MCF 10A (cell line): Measurements from ENCODE around the gene LDB2. TPM values are rescaled to one million over a fixed set of nuclear protein-coding genes. Genes with fewer than 3 reads are reported as not detected.

Experiments
- BruUV-seq: library from RNA; stranded (reverse); fragments of 400-500 nt; replicated peaks from 2 replicates; lab custom pipeline; 2021; lab: Mats Ljungman, UMichigan
- CTCF ChIA-PET: fragments of 300-600 bp; sonication (Branson Sonifier 250); formaldehyde crosslinking; extraction: SDS; loops from one replicate; lab custom pipeline; 2021; ENCODE audit warnings: antibody characterized with exemption, inconsistent platforms; lab: Yijun Ruan, JAX
- POLR2A ChIA-PET: fragments of 300-600, 350-650 bp; sonication (Branson Sonifier 250); formaldehyde crosslinking; extraction: SDS; loops from one replicate; lab custom pipeline; 2020; ENCODE audit warnings: antibody characterized with exemption, inconsistent platforms; lab: Yijun Ruan, JAX
- DNase-seq: peaks from one replicate; pipeline ENCODE4 v3.0.0-alpha.2; 2018; ENCODE audit not compliant: unreplicated experiment
- H3K27ac Mint-ChIP-seq: one replicate; pipeline ENCODE4 v1.8.0; 2022; ENCODE audit warnings: mild to moderate bottlenecking, low read depth, mixed read lengths; ENCODE audit not compliant: unreplicated experiment
- H3K27me3 Mint-ChIP-seq: one replicate; pipeline ENCODE4 v1.8.0; 2022; ENCODE audit warnings: mixed read lengths; ENCODE audit not compliant: insufficient read depth, unreplicated experiment
- H3K36me3 Mint-ChIP-seq: one replicate; pipeline ENCODE4 v1.8.0; 2022; ENCODE audit warnings: mild to moderate bottlenecking, moderate library complexity, mixed read lengths; ENCODE audit not compliant: insufficient read depth, unreplicated experiment
- H3K4me1 Mint-ChIP-seq: one replicate; pipeline ENCODE4 v1.8.0; 2022; ENCODE audit warnings: mixed read lengths; ENCODE audit not compliant: insufficient read depth, unreplicated experiment
- H3K4me3 Mint-ChIP-seq: one replicate; pipeline ENCODE4 v1.8.0; 2022; ENCODE audit warnings: mild to moderate bottlenecking, moderate library complexity, mixed read lengths; ENCODE audit not compliant: unreplicated experiment
- H3K9me3 Mint-ChIP-seq: one replicate; pipeline ENCODE4 v1.8.0; 2022; ENCODE audit warnings: mixed read lengths; ENCODE audit not compliant: unreplicated experiment
- intact Hi-C: fragments of 100-400 bp; cut with micrococcal nuclease; formaldehyde crosslinking; loops from 2 replicates; pipeline ENCODE4 v1.14.1; 2022
- total RNA-seq: library from RNA; stranded (reverse); gene quantifications from 2 replicates; pipeline ENCODE4 v1.2.3, GENCODE V29; 2022
- TF ChIP-seq, protein P1 (sequence below): fragments of 200-600 bp; IDR thresholded peaks from one replicate; pipeline ENCODE4 v1.8.0; 2022; ENCODE audit warnings: antibody characterized with exemption, mild to moderate bottlenecking; ENCODE audit not compliant: unreplicated experiment

LDB2 gene
- total RNA-seq, 1 experiment from 2014 or later, result not detected

DNA sequence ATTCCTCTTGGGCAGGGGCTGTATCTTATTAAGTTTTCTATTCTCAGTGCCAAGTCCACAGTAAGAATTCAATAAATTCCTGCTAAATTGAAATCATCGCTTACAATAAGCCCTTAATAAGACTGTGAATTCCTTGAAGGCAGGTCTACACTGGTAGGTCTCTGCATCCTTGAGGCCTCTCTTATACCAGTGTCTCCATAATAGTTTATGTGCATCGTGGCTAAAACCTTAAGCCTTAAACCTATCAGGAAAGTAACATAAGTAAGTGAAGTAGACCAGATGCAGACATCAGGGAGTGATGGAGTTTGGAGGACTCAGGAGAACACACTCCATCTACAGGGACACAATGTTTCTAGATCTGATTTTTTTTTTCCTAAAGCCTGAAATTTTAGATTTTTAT is 240.3 kb downstream of the LDB2 start:
- TF ChIP-seq, protein P1, sequence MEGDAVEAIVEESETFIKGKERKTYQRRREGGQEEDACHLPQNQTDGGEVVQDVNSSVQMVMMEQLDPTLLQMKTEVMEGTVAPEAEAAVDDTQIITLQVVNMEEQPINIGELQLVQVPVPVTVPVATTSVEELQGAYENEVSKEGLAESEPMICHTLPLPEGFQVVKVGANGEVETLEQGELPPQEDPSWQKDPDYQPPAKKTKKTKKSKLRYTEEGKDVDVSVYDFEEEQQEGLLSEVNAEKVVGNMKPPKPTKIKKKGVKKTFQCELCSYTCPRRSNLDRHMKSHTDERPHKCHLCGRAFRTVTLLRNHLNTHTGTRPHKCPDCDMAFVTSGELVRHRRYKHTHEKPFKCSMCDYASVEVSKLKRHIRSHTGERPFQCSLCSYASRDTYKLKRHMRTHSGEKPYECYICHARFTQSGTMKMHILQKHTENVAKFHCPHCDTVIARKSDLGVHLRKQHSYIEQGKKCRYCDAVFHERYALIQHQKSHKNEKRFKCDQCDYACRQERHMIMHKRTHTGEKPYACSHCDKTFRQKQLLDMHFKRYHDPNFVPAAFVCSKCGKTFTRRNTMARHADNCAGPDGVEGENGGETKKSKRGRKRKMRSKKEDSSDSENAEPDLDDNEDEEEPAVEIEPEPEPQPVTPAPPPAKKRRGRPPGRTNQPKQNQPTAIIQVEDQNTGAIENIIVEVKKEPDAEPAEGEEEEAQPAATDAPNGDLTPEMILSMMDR, result no peak
- ChIA-PET CTCF (interaction anchor here (1.1 kb wide), 1 partner anchor 14 kb away, joined by 3 read pairs; no protein-coding TSS in a partner anchor), POLR2A (no interaction called here)
- Mint-ChIP-seq H3K27me3 (peaks cover 24% of the 10 kb centered on the region), H3K9me3 (no peaks in the 10 kb centered on the region), H3K27ac (no peak overlapping the region), H3K4me1 (no peaks in the 10 kb centered on the region), H3K4me3 (no peak overlapping the region), H3K36me3 (no peaks in the 10 kb centered on the region)
- no peak for DNase-seq
- BruUV-seq, result no TSS peak
- intact Hi-C loops, result no loop called here

DNA sequence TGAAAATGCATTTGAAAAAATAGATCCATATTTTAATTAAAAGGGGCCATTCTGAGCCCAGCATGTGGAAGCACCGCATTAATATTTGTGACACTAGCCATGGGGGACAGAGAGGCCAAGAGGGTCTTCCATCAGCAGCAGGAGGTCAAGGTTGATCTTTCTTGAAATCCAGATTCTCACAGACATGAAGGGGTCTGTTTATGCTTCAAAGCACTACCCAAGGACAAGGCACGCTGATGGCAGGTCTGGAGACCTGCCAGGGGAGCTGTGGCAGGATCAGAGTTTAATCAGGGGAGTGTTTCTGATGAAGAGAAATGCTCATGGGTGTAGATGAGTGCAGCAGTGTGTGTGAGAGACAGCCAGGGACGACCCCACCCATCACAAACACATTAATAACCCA is 243.3 kb downstream of the LDB2 start:
- H3K9me3 Mint-ChIP-seq, result no peaks in the 10 kb centered on the region
- H3K27me3 Mint-ChIP-seq, result peaks cover 55% of the 10 kb centered on the region
- no peak overlapping the region for H3K27ac Mint-ChIP-seq
- intact Hi-C loops, result no loop called here
- ChIA-PET CTCF (interaction anchor here (0.7 kb wide), 1 partner anchor 31 kb away, joined by 3 read pairs; no protein-coding TSS in a partner anchor), POLR2A (no interaction called here)
- no peak for DNase-seq
- H3K4me3 Mint-ChIP-seq, result no peak overlapping the region
- TF ChIP-seq, protein P1, result no peak
- H3K4me1 Mint-ChIP-seq, result no peaks in the 10 kb centered on the region
- BruUV-seq, result no TSS peak
- no peaks in the 10 kb centered on the region for H3K36me3 Mint-ChIP-seq

DNA sequence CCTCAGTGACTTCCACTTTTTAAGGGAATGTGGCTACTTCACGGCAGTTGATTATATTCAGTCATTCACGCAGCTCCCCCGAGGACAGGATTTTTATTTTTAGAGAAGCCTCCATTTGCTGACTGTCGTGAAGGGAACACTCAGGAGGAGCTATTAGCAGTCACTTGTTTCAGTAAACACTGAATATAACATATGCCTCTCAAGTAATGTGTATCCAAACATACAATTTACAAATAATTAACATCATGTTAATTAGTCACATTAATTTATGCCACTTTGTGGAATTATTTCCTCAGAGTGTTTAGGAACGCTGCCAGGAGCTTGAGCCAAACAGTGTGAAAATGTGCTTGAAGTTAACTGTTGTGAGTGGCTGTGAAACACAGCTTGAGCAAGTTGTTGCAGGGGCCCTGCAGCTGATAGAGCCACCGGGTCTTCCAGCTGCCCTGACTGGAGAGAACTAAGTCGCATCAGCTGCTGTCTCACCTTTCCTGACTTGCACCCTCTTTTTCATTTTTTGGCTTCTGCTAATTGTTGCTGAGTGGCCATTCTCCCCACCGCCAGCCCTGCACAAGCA is 245.6 kb downstream of the LDB2 start:
- H3K4me1 Mint-ChIP-seq, result no peaks in the 10 kb centered on the region
- intact Hi-C loops, result no loop called here
- no TSS peak for BruUV-seq
- H3K4me3 Mint-ChIP-seq, result no peak overlapping the region
- ChIA-PET POLR2A (interaction anchor here (1.8 kb wide), 1 partner anchor 10 kb away, joined by 6 read pairs; no protein-coding TSS in a partner anchor), CTCF (interaction anchor here (0.6 to 0.9 kb wide), 2 partner anchors 11 to 803 kb away, joined by 3 to 5 read pairs; no protein-coding TSS in a partner anchor)
- H3K27me3 Mint-ChIP-seq, result peaks cover 78% of the 10 kb centered on the region
- no peaks in the 10 kb centered on the region for H3K9me3 Mint-ChIP-seq
- H3K27ac Mint-ChIP-seq, result no peak overlapping the region
- TF ChIP-seq, protein P1, result no peak
- H3K36me3 Mint-ChIP-seq, result no peaks in the 10 kb centered on the region
- no peak for DNase-seq

DNA sequence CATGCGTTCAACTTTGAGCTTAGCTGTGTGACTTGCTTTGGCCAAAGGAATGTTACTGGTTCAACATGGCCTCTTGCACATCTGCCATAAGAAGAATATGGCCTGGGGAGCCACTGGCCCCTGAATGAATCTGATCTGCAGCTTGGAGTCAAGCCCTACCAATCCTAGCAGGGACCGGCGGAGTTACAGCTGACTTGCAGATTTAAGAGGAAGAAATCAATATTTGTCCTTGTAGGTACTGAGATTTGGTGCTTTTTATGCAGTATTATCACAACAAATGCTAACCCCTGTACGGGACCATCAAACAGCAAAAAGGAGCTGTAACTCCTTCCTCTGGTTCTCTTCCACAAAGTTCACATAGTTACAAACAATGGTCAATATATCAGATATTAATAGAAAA is 252.0 kb downstream of the LDB2 start:
- ChIA-PET CTCF (interaction anchor here (0.5 to 2.6 kb wide), 4 partner anchors 10 to 1195 kb away, joined by 3 to 8 read pairs (median 4); no protein-coding TSS in a partner anchor), POLR2A (no interaction called here)
- DNase-seq, result no peak
- peaks cover 73% of the 10 kb centered on the region for H3K27me3 Mint-ChIP-seq
- no peak overlapping the region for H3K4me3 Mint-ChIP-seq
- intact Hi-C loops, result no loop called here
- H3K4me1 Mint-ChIP-seq, result peaks cover 7% of the 10 kb centered on the region
- H3K9me3 Mint-ChIP-seq, result no peaks in the 10 kb centered on the region
- no peaks in the 10 kb centered on the region for H3K36me3 Mint-ChIP-seq
- TF ChIP-seq, protein P1, result no peak
- H3K27ac Mint-ChIP-seq, result no peak overlapping the region
- no TSS peak for BruUV-seq
